NCI-H82 (cell line): Measurements from ENCODE around the gene FMO2.
"Not testable (repeated sequence)": the region's sequence is repeated elsewhere in the genome, so short reads cannot be mapped to it uniquely, and the experiment has no call there.

Experiments used
- DNase-seq: peaks from one replicate; lab custom pipeline; 2025; lab: John Stamatoyannopoulos, UW

The FMO2 gene

DNA sequence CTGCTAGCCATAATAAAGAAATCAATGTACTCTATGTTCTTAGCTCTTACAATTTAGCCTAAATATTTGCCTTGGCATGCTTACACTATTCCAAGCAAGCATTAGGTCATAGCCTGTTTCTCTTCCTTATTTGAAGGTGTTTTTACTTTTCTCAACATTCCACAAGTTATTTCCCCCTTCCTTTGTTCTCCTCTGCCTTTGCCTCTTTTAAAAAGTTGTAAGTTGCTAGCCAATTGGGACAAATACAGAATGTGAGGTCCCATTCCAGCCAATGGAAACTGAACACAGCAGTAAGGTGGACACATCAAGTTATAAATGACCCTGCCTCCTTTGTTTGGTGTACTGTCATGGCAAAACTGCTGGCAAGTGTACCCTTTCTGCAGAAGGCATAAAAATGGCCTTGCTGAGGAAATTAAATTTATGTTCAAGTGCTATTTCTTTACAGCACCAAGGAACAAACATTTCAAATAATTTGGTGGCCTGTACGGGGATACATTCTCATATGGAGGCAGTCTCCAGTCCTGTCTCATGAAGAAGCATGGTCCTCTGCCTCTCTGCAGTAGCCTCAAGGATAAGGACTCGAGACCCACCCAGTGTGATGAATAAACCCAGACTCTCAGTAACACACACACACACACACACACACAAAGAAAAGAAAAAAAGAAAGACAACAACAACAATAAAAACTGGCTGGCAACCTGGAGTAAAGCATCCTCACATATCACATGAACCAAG is 34.4 kb downstream of the FMO2 start:
- no peak for DNase-seq

DNA sequence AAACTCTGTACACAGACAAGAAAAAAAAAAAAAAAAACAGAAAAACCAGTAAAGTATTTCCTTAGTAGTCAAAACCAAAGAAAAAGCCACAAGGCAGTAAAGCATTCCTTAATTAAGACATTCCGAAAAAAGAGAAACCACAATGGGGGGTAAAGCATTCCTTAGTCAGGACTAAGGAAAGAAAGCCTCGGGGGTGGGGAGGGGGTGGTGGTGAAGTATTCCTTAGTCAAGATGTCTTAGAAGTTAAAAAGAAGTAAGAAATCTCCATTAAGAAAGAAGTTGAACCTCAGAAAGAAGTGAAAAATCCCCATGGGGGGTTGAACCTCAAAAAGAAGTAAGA is 35.0 kb downstream of the FMO2 start:
- no peak for DNase-seq

DNA sequence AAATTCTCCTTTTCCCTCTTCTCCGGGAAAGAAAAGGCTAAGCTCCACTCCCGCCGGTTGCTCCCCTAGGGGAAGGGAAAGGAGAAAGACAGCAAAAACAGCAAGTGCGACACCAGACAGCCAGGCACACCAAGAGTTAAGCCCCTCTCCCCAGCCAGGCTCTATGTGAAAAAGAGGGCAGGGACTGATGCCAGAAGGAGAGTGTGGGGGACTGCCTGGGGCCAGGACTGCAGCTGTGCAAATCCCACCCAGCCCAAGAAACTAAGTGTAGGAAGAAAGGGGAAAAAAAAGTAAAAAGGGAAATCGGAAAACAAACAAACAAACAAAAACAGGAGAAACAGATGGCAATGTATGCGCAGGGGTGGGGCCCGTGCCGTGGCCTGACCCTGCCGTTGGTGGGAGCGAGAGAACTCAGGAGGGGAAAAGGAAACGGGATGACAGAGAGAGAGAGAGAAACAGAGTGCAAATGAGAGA is 35.5 kb downstream of the FMO2 start:
- DNase-seq: peak; percentile 79

- peak; percentile 24 for DNase-seq
Measured at GRCh38 chr1:171221665-171222591, 36.8 kb downstream of the FMO2 start.

- DNase-seq: peak; percentile 83
Measured at GRCh38 chr1:171222936-171223335, 37.8 kb downstream of the FMO2 start.

GRCh38 chr1:171224257-171224656 is 39.2 kb downstream of the FMO2 start:
- not testable (repeated sequence) for DNase-seq

GRCh38 chr1:171226747-171227370 is 41.8 kb downstream of the FMO2 start:
- peak; percentile 94 for DNase-seq

DNA sequence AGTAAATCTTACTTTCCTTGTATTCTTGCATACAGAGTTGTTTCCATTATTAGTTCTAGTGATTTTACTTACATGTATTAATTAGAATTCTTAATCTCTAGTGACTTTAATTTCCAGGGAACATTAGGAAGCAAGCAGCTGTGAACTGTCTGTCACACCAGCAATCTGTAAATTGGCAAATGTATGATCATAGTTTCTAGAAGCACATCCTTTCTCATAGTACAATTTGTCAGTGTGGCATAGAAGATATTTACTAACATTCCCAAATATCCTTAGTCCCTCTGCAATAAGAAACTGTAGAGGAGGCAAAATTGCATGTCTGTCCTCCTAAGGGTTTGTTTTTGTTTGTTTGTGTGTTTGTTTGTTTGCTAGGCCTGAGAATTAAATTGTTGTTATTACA is 46.2 kb downstream of the FMO2 start:
- DNase-seq: no peak

GRCh38 chr1:171233183-171233582 is 48.1 kb downstream of the FMO2 start:
- no peak for DNase-seq

DNA sequence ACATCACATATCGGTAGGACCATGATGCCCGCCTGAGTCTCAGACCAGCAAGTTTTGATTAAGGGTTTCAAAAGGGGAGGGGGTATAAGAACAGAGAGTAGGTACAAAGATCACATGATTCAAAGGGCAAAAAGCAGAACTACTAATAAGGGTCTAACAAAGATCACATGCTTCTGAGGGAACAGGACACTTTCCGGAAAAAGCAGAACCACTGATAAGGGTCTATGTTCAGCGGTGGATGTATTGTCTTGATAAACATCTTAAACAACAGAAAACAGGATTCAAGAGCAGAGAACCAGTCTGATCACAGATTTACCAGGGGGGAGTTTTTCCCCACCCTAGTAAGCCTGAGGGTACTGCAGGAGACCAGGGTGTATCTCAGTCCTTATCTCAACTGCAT is 51.1 kb downstream of the FMO2 start:
- DNase-seq: not testable (repeated sequence)

DNA sequence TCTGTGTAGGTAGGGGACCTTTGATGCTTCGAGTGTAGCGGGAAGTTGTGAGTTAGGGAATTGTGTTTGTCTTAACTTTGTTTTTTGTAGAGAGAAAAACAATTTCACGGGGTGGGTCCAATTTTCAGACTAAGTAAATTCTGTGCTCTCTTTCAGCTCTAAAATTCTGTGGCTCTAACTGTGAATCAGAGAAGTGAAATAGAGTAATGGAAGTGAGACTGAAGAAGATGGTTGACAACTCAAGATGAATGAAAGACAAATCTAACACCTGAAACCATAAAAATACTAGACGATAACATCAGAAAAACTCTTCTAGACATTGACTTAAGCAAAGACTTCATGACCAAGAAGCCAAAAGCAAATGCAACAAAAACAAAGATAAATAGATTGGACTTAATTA is 58.8 kb downstream of the FMO2 start:
- no peak for DNase-seq

DNA sequence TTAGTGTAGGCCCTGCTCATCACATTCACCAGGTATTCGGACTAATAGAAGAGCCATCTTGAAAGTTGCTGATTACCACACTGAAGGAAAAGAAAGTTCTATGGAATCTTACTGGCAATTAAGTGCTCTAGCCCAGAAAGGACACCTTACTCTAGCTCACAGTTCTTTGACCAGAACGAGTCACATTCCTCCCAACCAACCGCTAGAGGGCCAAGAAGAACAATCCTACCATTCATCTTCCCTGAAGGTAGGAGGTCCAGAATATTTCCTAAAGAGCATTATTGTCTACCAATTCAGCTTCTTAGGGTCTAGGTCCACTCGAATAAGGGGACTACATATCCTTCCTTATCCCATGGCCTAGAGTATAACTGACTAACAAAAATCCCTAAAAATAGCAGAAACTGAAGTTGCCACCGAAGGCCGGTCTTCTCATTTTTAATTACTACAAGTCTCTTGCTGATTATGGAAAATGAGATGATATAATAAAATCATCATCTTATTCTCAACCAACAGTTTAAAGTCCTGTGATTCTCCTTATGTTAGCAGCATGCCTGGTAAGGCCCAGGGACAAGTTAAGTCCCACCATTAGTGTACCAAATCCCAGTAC is 60.5 kb downstream of the FMO2 start:
- DNase-seq: peak; percentile 79

DNA sequence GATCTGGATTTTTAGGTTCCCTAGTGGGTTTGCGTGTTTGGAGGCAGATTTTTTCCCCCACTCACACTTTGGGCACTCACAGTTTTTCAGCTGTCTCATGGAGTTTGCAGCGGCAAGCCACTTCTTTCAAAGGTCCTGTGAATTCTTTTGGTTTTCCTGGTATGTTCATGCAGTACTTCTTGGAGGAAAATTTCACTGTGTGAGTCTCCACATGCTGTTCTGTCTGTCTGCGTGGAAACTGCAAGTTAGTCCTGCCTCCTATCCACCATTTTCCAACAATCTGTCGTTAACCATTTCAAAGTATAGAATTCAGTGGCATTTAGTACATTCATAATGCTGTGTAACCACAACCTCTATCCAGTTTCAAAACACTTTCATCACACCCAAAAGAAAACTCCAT is 62.4 kb downstream of the FMO2 start:
- no peak for DNase-seq

DNA sequence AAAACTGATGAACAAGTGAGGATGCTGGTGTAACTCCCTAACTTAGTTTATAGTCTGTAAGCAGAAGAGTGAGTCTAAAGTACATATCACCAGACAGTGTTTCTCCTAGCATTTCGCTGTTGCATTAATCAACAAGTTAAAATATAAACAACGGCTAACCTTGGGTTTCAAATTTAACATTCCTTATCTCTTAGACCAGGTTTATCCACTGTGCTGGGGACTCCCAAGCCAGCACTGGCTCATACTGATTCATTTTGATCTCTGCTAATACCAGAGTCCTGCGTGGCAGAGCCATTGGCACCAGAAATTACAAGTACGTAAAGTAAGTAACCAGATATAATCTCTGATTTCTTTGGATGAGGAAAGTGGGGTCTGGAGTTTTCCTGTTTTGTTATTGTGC is 63.2 kb downstream of the FMO2 start, which contains the start of gene FMO1:
TSS of gene FMO1 (plus strand) at position 193 of the 400 bp plus-strand sequence. CDS start 9,594 bp downstream, outside the sequence.
- DNase-seq: no peak

GRCh38 chr1:171248841-171249240 is 63.7 kb downstream of the FMO2 start:
- no peak for DNase-seq

- DNase-seq: no peak
Measured at GRCh38 chr1:171250263-171250662, 65.2 kb downstream of the FMO2 start.

- peak; percentile 89 for DNase-seq
Measured at GRCh38 chr1:171251042-171251951, 66.2 kb downstream of the FMO2 start.

GRCh38 chr1:171251952-171252300 is 66.8 kb downstream of the FMO2 start:
- DNase-seq: no peak

DNA sequence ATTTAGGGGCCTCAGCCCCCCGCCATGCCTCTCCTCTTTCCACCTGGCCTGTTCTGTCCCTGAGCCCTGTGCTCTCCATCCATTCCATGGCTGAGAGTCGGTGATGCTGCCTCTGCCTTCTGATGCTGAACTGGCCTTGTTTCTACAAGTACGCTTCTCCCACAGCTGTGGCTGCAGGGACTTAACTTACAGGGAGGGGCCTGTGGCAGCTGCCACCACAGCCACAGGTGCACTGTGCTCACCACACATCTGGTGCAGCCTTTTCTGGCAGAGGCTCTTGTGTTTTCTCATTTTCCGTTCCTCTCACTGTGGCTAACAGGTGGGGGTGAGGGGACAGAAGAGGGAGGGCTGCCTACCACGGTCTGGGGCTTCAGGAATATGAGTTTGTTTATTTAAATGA is 67.4 kb downstream of the FMO2 start:
- DNase-seq: peak; percentile 58

DNA sequence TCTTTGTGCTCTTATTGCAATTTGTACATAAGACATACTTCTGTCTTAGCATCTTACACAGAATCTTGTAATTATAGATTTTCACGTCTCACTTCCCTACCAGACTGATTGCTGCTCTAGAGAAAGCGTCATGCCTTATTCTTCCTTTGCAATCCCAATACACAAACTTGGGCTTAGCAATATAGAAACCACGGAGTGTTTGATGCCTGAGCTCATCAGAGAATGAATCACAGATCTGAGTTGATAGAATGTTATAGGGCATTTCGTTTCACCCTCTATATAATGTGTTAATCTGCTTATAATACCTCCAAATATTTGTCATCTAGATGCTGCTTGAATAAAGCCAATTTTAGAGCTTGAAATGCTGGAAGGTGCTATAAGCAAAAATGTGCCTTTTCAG is 69.8 kb downstream of the FMO2 start:
- DNase-seq: no peak

- DNase-seq: peak; percentile 65
Measured at GRCh38 chr1:171256940-171257606, 72.0 kb downstream of the FMO2 start.
